DMS 273 (cell line): ENCODE results near the gene RNF146.
"Not testable (repeated sequence)": the region's sequence is repeated elsewhere in the genome, so short reads cannot be mapped to it uniquely, and the experiment has no call there.

Source experiments
- DNase-seq: peaks from one replicate; lab custom pipeline; 2025; ENCODE audit not compliant: unreplicated experiment; lab: John Stamatoyannopoulos, UW

The RNF146 gene, protein sequence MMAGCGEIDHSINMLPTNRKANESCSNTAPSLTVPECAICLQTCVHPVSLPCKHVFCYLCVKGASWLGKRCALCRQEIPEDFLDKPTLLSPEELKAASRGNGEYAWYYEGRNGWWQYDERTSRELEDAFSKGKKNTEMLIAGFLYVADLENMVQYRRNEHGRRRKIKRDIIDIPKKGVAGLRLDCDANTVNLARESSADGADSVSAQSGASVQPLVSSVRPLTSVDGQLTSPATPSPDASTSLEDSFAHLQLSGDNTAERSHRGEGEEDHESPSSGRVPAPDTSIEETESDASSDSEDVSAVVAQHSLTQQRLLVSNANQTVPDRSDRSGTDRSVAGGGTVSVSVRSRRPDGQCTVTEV

DNA sequence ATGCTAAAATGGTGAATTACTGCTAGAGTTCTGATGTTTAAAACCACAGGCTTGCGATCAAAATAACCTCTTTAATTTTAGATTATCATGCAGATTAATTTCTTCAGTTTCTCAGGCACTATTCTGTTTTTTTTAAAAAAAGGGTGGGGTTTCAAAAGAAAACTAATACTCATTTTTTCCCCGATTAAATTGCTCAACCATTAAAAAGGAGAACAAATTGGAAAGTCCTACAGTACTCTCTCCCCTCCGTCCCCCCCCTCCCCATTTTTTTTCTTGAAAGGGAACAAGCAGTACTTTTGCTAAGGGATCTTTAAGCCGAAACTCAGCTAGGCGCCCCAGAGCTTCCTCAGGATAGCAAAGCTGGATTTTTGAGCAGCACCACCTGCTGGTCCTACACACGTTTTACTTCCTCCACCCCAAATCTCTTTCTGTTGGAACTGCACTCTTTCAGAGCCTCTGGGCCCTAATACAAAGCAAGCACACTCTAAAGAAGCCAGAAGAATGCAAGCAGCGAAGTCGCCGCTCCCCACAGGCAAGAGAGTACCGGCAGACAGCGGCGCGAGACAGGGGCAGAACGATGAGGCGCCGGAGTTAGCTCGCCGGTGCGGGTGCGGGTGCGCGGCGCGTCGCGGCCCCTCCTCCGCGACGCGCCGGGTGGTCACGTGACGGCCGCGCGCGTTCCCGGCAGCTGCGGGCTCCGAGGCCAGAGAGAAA, at the start of gene RNF146:
Gene RNF146, plus strand, starts transcription at position 687 of the 714 bp plus-strand sequence. CDS start 13,475 bp downstream, outside the sequence.
- peak; percentile 94 for DNase-seq

DNA sequence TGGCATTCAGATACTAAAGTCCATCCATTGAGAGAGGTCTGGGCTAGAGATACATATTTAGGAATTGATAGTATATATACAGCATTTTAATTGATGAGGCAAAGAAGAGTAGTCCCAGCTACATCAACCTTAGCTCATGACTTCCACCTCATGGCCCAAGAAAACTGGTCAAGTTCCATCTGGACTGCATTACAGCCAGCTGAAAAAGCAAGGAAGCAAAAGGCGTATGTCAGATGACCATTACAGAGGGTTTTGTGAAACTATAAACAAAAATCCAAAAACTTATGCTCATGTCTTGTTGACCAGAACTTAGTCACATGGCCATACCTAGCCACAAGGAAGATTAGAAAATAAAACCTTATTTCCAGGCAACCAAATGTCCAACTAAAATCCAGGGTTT, 46.8 kb upstream of the RNF146 start:
- DNase-seq, result no peak

DNA sequence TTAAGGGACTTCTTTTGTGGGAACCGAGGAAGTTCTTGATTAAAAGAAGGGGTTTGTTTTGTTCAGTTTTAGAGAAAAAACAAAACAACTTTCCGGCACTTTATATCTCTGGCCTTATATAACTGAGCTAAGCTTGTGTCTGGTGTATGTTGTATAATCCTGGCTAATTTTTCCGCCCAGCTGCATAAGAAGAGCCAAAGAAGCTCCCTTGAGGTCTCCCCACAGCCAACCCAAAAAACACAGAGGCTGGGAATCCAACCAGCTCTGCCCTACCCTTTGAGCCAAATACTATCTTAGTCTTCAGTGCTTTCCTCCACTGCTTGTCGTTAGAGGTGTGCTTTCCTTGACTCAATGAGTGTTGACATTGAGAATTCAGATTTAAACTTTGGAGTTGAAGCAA, 45.5 kb upstream of the RNF146 start:
- DNase-seq, result no peak

DNA sequence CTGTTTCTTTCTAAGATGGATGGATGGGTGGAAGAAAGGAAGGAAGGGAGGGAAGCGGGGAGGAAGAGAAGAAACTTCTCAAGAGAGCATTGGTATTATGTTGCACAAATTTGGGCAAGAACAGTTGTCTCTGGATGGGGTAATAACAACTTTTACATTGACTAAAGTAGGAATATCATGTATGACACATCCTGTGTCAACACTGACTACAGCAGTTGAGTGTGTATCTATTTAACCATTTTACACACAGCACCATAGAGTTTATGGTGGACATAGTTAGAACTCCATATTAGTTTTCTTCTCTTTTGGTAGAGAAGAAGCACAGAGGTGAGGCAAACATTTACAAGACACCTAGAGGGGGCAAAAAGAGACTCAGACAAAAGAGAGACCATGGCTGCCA, 44.2 kb upstream of the RNF146 start:
- no peak for DNase-seq

DNA sequence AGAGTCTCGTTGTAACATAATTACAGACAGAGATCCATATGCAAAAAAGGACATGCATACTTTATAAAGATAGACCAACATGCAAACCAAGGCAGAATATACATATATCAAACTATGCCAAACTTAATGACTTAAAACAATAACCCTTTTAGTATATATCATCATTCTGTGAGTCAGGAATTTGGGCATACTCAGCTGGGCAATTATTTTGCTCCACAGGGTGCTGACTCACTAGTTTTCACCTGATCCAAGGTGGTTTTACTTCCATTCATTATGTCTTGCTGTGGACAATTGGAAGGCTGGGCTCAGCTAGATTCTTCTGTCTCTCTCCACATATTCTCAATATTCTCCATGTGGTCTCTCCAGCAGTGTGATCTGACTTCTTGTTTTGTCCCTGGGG, 41.2 kb upstream of the RNF146 start:
- DNase-seq, result no peak

DNA sequence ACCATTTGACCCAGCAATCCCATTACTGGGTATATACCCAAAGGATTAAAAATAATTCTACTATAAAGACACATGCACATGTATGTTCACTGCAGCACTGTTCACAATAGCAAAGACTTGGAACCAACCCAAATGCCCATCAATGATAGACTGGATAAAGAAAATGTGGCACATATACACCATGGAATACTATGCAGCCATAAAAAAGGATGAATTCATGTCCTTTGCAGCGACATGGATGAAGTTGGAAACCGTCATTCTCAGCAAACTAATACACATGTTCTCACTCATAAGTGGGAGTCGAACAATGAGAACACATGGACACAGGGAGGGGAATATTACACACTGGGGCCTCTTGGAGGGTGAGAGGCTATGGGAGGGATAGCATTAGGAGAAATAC, 32.8 kb upstream of the RNF146 start:
- not testable (repeated sequence) for DNase-seq

DNA sequence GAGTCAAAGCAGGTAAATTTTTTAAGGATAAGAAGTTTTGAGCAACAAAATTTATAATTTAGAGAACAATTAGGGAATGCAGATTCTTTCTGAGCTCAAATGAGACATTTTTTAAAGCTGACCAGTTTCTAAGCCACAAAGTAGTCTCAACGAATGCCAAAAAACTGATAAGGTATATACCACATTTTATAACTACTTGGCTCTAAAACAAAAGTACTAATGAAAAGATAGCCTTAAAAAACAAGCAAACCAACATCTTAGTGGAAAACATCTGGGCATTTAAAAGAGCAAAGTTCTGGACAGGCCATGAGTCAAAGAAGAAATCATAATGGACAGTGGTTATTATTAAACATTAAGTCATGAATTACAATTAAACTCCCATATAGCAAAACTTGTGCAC, 23.2 kb upstream of the RNF146 start:
- DNase-seq, result no peak

DNA sequence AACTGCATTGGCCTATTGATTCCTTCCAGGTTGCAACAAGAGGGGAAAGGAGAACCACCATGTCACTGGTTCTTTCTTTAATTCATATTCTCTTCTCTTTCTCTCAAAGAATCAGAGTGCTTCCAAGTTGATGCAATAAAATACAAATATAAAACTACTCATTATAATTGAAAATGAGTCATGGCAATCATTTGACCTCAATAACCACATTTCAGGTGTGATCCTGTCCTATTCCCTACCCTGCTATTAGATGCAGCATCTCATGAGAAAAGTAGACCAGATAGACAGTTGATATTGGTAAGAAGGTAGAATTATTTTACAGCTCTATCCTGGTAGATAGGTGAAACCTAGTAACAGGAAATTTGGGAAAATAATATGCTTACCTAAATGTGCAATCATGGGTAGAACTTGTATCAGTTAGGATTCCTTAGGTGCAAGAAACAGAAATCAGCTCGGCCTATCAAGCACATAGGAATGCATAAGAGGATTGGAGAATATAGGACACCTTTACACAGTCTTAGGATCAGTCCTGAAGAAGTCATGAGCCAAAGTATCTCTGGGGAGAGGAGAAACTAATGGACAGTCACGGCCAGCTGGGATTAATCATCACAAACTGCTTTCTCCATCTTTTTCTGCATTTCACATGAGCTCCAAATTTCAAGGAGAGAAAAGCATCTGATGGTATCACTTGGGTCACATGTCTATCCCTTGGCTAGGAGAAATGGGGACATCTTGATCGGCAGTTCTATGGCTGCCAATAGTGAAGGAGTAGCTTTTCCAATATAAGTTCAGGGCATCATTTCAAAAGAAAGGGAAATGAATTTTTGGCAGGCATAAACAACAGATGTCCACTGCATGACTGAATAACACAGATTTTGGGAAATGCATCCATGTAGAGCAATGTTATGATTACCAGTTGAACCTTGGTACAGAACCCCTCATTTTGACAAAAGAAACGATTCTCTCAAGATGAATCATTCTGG, 19.3 kb upstream of the RNF146 start:
- DNase-seq, result no peak

DNA sequence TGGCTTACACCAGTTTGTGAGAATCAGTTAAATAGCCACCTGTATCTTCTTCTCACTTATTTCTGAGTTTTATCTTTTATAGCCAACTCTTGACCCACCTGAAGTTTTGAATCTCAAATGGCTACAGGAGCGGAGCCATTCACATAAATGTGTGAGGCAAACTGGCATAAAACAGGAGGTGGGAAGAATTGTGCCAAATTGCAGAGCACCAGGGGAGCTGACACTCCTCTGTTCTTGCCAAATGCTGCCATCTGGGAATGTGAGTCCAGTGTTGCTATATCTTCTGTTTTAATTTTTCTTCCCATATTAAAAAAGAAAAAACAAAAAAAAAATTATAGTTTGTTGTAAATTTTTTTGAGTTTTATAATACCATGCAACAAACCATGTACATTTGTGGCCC, 17.0 kb upstream of the RNF146 start:
- peak; percentile 26 for DNase-seq

DNA sequence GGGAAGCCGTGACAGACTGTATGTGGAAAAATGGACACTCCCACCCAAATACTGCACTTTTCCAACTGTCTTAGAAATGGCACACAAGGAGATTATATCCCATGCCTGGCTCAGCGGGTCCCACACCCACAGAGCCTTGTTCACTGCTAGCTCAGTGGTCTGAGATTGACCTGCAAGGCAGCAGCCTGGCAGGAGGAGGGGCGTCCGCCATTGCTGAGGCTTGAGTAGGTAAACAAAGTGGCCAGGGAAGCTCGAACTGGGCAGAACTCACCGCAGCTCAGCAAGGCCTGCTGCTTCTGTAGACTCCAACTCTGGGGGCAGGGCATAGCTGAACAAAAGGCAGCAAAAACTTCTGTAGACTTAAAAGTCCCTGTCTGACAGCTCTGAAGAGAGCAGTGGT, 11.4 kb upstream of the RNF146 start:
- DNase-seq, result no peak

DNA sequence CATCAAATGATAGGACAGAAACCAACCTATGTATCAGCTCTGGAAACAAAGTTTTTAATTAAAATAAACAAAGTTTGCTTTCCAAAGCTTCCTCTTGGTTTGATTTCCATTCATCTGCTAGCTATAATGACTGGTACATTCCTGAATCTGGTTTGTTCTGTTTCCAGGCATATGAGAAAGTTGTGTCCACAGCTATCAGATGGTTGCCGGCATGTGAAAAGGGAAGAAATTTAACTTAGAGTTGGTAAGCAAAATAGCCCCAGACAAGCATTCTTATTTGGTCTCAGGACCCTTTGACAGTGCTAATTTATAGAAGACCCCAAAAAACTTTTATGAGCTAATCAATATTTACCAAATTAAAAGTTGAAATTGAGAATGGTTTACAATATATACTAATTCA, 3.8 kb upstream of the RNF146 start:
- DNase-seq, result no peak

DNA sequence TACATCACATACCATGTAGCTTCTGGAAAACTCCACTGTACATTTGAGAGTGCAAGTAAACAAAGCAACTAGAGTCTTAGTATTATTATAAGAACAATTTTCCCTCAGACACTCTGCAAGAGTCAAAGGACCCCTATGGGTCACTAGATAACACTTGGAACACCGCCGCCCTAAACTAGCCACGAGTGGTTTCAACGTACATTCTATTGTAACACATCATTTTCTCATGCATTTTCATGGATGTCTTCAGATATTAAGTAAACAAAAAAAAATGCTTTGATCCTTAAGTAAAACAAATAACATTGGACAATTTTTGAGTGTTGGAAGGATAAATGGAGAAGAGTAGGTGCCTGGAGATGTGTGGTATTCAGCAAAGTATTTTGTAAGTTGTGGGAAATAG, 3.2 kb upstream of the RNF146 start:
- no peak for DNase-seq

DNA sequence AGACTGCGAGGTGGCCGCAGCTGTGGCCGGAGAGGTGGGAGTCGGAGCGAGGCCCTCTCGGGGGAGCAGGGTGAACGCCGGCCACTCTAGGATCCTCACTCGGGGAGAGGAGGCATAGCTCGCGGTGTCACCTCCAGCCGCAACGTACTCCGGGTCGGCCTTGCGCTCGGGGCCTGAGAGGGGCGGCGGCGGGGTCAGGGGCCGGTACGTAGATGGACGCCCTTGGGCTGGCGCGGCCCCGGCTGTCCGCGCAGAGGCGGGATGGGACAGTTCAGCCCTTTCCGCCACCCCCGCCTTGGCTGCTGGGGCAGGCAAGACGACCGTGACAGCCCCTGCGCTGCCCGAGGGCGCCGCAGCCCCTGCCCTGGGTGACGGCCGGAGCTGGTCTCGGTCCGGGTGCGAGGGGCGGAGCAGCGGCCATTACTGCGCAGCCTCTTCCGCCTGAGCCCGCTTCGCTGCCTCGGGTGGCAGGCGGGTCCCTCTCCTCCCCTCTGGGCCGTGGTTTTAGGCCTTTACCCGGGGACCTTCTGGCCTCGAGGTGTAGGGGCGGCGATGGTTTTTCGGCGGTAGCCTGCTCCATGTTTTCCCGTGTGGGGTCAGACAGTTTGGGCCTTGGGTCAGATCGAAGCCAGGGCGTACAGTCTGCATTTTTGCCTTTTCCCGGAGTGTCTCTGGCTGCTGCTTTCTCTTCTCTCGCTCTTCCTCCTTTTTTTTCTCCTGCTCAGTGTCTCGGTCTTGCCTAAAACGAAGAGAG, 405 bp downstream of the RNF146 start:
- peak; percentile 74 for DNase-seq

DNA sequence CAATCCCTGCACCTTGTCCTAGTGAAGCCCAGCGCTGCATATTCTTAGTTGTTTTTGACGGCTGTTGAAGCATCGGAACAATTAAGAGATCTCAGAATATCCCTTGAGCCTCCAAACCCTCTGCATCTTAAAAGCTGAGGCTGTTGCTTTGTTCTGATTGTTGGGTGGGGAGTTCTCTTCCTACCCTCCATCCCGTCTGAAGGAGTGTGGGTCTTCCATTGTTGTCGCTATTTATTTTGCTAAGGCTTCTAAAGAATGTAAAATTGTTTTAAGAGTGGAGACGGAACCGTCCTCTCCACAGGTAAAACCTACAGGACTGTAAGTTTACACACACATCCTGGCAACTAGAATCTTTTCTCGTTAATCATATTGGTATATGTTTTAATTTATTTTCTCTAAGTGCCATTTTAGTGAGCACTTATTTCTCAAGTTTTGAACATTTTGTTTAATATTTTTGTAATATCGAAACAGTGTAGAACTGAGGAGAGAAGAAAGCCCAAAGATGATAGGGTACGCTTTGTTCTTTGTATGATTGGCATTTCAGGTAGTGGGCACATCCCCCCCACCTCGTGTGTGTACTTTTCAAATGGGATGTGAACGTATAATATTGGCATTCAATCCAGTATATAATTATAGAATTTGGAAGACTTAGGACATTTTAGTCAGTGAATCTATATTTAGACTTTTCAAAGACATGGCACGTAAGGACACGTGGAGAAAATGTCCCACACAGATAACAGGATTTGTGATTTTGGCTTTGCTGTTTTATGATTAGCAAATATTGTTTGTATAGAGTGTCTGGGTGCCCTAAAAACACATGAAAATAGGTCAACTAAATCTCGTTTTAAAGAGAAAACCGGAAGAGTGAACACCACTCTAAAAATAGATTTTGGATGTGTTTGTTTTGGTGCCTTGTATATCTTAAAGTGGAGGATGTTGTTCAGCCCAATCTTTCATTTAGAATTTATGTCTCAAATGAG, 1.3 kb downstream of the RNF146 start:
- DNase-seq, result peak; percentile 70

DNA sequence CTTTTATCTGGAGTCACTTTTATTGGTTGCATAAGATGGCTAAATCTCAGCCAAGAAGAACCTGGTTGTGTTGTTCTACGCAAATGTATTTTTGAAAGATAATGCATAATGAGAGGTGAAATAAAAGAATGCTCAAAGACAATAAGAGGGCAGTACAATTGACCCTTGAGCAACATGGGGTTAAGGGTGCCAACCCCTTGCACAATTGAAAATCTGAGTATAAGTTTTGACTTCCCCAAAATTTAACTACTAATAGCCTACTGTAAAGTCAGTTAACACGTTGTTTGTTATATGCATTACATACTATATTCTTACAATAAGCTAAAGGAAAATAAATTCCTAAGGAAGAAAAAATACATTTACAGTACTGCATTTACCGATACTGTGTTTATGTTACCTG, 5.9 kb downstream of the RNF146 start:
- DNase-seq, result no peak

DNA sequence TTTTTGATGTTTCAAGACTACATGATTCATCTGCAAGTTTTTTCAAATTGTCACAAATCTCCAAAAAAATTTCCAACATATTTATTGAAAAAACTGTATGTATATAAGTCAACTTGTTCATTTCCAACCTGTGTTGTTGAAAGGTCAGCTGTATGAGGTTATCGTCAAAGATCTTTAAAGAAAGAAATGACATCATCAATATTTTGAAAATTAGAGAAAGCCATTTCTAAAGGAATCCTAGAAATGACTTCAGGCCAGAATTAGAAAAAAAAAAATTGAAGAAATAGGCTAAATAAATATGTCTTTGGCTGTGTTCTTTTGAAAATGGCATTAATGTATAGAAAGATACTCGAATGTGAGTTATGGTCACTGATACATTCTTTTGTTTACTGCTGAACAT, 6.8 kb downstream of the RNF146 start:
- DNase-seq, result no peak

DNA sequence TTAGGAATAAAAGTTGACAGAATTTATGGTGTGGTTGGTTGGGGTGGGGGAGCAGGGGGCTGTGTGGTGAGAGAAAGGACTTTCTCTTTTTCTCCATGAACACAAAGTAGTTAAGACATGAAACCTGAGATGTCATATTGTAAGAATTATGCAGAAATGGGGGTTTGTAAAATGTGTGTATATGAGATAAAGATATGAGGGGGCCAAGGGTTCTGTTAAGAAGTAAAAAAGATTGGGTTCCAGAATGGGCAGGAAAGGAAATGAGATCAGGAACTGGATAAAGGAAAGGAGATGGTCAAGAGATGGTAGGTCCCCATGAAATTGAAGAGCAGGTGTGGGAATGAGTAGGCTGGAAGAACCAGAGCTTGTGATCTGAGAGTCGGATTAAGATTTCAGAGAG, 9.7 kb downstream of the RNF146 start:
- DNase-seq, result no peak

DNA sequence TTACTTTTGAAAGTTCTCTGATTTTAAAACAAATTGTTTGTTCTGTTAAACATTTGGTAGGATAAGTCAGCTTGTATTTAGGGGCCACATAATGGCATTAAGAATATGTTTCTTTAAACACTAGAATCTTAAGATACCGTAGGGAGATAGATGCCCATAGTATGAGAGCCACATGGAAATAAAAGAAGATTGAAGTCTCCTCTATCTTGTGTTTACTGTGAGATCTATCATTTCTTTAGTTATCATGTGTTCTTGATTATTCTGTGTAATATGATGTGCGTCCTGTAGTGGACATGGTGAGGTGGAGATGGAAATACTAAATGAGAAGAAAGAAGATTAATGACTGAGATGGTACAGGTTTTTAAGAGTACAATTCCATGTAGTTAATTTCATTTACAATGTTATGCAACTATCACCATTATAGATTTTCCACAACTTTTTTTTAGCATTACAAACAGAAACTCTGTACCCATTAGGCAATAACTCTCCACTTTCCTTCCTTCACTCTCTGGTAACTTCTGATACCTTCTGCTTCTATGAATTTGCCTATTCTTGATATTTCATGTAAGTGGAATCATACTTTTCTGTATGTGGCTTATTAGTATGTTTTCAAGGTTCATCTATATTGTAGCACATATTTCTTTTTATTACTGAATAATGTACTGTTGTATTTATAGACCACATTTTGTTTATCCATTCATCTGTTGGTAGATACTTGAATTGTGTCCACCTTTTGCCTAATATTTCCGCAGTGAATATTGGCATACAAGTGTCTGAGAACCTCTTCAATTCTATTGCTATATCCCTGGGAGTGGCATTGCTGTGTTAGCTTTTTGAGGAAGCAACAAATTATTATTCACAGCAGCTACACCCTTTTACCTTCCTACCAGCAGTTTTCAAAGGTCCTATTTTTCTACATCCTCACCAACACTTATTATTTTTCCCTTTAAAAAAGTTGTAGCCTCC, 11.5 kb downstream of the RNF146 start:
- no peak for DNase-seq
